OCI-LY7 (cell line): ENCODE data around the gene UBP1.

Experiments used
- CTCF ChIP-seq: fragments of 200-600 bp; sonication (generic); conservative IDR thresholded peaks from 2 replicates; pipeline ENCODE4 v1.5.1; 2014; ENCODE audit warnings: mild to moderate bottlenecking, antibody characterized with exemption, low read length, moderate library complexity, mixed read lengths
- EZH2phosphoT487 ChIP-seq: fragments of 200-600 bp; sonication (generic); IDR thresholded peaks from 2 replicates; pipeline ENCODE4 v1.6.1; 2018; ENCODE audit warnings: low read depth, borderline replicate concordance, mild to moderate bottlenecking, mixed run types, antibody characterized with exemption, low read length, moderate library complexity, mixed read lengths

DNA sequence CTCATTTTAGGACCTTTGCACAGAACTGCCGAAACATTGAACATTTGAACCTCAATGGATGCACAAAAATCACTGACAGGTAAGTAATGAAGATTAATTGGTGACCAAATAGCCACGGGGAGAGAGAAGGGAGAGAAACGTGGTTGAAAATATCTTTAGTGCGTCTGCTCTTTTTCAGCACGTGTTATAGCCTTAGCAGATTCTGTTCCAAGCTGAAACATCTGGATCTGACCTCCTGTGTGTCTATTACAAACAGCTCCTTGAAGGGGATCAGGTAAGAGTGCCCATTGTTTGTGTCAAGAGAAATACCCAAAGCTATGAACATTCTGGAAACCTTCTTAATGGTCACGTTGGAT is 67.1 kb downstream of the UBP1 start:
- TF ChIP-seq CTCF: no peak; the same call in 1 of the 2 replicates
- TF ChIP-seq EZH2phosphoT487: no peak
